Neural progenitor cell (in vitro differentiated cells): ENCODE measurements around the gene VOPP1.

Source experiments
- CTCF ChIP-seq: fragments of 200-600 bp; sonication (generic); IDR thresholded peaks from 2 replicates; pipeline ENCODE4 v1.5.1; 2017; ENCODE audit warnings: antibody characterized with exemption, mild to moderate bottlenecking
- EZH2 ChIP-seq: fragments of 200-600 bp; sonication (generic); IDR thresholded peaks from 2 replicates; pipeline ENCODE4 v1.6.1; 2017; ENCODE audit warnings: antibody characterized with exemption, mild to moderate bottlenecking, moderate library complexity
- EZH2phosphoT487 ChIP-seq: fragments of 200-600 bp; sonication (generic); IDR thresholded peaks from 2 replicates; pipeline ENCODE4 v1.6.1; 2017; ENCODE audit warnings: antibody characterized with exemption

DNA sequence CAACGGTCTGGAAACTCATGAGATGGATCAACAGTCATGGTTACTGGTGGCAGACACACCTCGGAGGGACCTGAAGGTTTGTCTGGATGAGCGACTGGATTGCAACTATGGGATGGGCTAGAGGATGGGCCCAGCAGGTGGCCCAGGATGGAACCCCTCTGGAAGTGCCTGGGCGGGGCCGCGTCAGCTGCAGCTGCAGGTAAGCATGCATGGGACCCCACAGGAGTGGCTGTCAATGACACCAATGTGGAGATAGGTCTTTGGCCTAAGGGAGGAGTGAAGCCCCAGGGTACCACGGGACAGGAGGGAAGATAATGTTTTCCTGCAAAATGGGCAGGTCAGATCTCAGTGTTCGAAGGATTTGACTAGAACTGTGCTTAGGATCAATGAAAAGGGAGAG lies 103.8 kb downstream of the VOPP1 start:
- TF ChIP-seq CTCF (no peak), EZH2 (no peak), EZH2phosphoT487 (no peak)
